ENCODE results near the gene SEC22A.

The SEC22A gene

DNA sequence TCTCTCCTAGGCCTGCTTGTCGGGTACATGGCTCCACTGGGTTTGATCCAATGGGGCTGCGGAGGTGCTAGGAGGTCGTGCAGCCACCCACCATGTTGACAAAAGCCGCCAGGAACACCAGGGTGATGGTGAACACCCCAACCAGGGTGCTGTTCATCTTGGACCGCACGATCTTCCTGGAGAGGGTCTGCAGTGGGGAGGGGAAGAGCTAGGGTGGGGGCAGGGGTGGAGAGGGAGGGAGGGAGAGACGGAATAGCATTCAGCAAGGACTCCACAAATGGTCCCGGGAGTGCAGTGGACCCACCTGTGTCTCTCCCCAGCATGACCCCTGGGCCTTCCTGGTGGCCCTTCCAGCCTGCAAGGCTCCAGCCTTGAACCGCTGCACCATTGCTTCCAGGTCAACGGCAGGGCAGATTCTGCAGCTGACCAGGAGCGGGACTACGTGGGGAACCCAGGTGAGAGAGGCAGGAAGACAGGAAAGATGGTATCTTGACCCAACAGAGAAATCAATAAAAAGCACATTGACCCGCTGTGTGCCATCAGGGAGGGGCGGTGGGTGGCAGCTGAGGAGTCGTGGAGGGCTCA lies 102.3 kb downstream of the SEC22A start:
- TF ChIP-seq, protein P1, sequence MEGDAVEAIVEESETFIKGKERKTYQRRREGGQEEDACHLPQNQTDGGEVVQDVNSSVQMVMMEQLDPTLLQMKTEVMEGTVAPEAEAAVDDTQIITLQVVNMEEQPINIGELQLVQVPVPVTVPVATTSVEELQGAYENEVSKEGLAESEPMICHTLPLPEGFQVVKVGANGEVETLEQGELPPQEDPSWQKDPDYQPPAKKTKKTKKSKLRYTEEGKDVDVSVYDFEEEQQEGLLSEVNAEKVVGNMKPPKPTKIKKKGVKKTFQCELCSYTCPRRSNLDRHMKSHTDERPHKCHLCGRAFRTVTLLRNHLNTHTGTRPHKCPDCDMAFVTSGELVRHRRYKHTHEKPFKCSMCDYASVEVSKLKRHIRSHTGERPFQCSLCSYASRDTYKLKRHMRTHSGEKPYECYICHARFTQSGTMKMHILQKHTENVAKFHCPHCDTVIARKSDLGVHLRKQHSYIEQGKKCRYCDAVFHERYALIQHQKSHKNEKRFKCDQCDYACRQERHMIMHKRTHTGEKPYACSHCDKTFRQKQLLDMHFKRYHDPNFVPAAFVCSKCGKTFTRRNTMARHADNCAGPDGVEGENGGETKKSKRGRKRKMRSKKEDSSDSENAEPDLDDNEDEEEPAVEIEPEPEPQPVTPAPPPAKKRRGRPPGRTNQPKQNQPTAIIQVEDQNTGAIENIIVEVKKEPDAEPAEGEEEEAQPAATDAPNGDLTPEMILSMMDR (IDR thresholded peaks at IDR 0.05; ENCODE audit: low read depth, low read length) = no peak
- no peak overlapping the region for H3K4me3 ChIP-seq (replicated peaks in 1 of 2; ENCODE audit: low read depth in 2 of 2, low read length in 2 of 2)
- DNase-seq (ENCODE audit: low read depth in 2 of 2) = no peak

DNA sequence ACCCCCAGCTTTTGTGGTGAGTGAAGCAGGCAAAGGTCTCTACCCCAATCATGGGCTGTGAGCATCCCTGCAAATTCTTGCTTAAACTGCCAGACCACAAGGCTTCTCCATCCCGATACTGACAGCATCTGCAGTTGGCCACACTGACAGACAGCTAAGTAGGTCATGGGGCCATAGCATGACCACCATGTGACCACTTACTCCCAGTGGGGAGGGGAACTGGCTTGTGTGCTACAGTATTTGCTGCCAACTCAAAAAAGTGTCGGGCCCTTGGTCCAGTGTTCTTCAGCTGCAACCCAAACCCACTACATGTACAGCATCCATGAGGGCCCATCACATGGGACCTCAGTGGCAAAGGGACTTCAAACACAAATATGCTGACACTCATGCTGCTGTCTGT lies 103.4 kb downstream of the SEC22A start:
- no peak overlapping the region for H3K4me3 ChIP-seq (replicated peaks in 1 of 2; ENCODE audit: low read depth in 2 of 2, low read length in 2 of 2)
- no peak for DNase-seq (ENCODE audit: low read depth in 2 of 2)
- TF ChIP-seq, protein P1 (IDR thresholded peaks at IDR 0.05; ENCODE audit: low read depth, low read length) = no peak

DNA sequence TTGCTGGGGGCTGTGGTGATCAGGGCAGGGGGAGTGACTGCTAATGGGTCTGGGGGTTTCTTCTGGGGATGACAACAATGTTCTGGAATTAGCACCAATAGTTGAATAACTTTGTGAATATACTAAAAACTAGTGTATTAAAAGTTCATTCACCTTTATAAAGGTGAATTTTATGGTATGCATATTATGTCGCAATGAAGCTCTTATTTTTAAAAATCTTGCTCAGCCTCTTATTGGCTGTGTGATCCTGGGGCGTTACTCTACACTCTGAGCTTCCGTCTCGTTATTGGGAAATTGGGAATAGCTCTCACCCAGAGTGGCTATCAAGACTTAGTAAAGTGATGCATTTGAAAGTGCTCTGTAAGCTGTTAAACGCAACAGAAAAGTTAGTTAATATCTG lies 105.3 kb downstream of the SEC22A start:
- no peak overlapping the region for H3K4me3 ChIP-seq (replicated peaks in 1 of 2; ENCODE audit: low read depth in 2 of 2, low read length in 2 of 2)
- DNase-seq (ENCODE audit: low read depth in 2 of 2) = no peak
- TF ChIP-seq, protein P1 (IDR thresholded peaks at IDR 0.05; ENCODE audit: low read depth, low read length) = no peak

DNA sequence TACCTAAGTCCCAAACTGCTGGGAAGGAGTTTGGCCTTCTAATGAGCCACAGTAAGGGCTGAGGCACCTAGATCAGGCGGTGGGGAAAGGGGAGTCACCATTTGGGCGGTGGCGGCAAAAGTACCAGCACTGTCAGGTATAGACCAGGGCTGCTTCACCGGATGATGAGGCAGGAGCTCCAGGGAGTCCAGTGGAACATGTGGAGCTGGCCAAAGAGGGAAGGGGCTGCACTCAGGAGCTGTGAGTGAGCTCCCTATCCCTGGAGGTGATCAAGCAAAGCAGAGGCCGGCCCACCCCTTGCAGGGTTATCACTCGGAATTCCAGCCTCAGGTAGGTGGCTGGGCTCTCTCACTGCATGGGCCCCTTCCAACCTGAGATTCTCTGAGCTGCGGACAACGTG lies 108.4 kb downstream of the SEC22A start:
- no peak for DNase-seq (ENCODE audit: low read depth in 2 of 2)

DNA sequence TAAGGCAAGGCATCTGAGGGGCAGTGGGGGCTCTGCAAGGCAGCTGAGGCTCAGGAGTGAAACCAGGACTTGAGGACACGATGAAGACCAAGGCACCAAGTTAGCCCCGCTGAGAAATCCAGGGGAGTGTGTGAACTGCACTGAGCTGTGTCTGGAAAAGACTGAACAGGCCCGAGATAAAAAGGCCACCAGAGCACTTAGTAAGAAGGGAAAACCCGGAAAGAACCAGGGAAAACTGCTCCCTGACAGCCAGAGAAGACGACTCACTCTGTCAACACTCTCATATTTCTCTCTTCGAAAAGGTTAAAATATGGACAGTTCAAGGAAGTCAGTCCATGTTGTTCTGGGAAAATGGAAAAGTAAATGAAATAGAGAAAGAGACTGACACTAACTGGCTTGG lies 109.0 kb downstream of the SEC22A start:
- no peak for DNase-seq (ENCODE audit: low read depth in 2 of 2)
- H3K4me3 ChIP-seq (replicated peaks in 1 of 2; ENCODE audit: low read depth in 2 of 2, low read length in 2 of 2) = no peak overlapping the region
- TF ChIP-seq, protein P1 (IDR thresholded peaks at IDR 0.05; ENCODE audit: low read depth, low read length) = no peak

More for the DNA sequence above, 108.4 kb downstream of the SEC22A start:
- TF ChIP-seq, protein P1 (IDR thresholded peaks at IDR 0.05; ENCODE audit: low read depth, low read length) = no peak
- H3K4me3 ChIP-seq (replicated peaks in 1 of 2; ENCODE audit: low read depth in 2 of 2, low read length in 2 of 2) = no peak overlapping the region

DNA sequence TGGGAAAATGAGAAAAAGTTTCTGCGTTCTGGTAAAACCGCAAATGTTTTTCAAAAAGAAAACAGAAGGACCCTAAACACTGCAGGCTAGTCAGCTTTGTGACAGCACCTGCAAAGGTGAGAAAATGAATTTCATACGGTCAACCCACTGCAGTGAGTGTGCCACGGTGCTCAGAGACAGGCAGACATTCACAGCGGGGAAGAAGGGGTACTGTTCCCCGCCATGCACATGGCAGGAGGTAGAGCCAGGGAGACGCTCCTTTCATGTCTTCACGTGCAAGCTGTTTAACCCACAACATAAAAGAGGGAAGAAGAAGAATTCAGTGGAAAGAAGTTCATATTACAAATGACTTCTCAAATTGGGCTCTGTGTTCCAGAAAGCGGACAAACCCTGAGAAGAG lies 109.5 kb downstream of the SEC22A start:
- TF ChIP-seq, protein P1 (IDR thresholded peaks at IDR 0.05; ENCODE audit: low read depth, low read length) = no peak
- no peak for DNase-seq (ENCODE audit: low read depth in 2 of 2)
- no peak overlapping the region for H3K4me3 ChIP-seq (replicated peaks in 1 of 2; ENCODE audit: low read depth in 2 of 2, low read length in 2 of 2)
